NB4 (cell line): ENCODE results near the gene C16orf86.
A peak's percentile ranks its signal among the peaks of the same experiment; 100 is the strongest.

Experiments used
- DNase-seq: peaks from one replicate; pipeline ENCODE4 v3.0.0; 2010; ENCODE audit warnings: low read depth
- H3K4me3 ChIP-seq: one replicate; pipeline ENCODE4 v1.5.1; 2011; ENCODE audit warnings: mild to moderate bottlenecking, low read depth, low read length, moderate library complexity
- MYC ChIP-seq: IDR thresholded peaks from 2 replicates; pipeline ENCODE4 v1.6.1; 2011; ENCODE audit warnings: low read depth, low read length
- POLR2A ChIP-seq: IDR thresholded peaks from 2 replicates; pipeline ENCODE4 v1.6.1; 2011; ENCODE audit warnings: mild to moderate bottlenecking; ENCODE audit not compliant: insufficient read length; ENCODE audit errors: extremely low read depth
- TF ChIP-seq, protein P1 (sequence below): IDR thresholded peaks from one replicate; pipeline ENCODE4 v1.5.1; 2012; ENCODE audit warnings: low read depth, low read length
- TF ChIP-seq, protein P2 (sequence below): IDR thresholded peaks from 2 replicates; pipeline ENCODE4 v1.6.1; 2011; ENCODE audit warnings: low read depth, low read length

C16orf86 gene

GRCh38 chr16:67664258-67664657, 2.4 kb upstream of the C16orf86 start:
- H3K4me3 ChIP-seq = no peak overlapping the region
- TF ChIP-seq POLR2A (no peak), MYC (no peak)
- TF ChIP-seq, protein P1, sequence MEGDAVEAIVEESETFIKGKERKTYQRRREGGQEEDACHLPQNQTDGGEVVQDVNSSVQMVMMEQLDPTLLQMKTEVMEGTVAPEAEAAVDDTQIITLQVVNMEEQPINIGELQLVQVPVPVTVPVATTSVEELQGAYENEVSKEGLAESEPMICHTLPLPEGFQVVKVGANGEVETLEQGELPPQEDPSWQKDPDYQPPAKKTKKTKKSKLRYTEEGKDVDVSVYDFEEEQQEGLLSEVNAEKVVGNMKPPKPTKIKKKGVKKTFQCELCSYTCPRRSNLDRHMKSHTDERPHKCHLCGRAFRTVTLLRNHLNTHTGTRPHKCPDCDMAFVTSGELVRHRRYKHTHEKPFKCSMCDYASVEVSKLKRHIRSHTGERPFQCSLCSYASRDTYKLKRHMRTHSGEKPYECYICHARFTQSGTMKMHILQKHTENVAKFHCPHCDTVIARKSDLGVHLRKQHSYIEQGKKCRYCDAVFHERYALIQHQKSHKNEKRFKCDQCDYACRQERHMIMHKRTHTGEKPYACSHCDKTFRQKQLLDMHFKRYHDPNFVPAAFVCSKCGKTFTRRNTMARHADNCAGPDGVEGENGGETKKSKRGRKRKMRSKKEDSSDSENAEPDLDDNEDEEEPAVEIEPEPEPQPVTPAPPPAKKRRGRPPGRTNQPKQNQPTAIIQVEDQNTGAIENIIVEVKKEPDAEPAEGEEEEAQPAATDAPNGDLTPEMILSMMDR = no peak
- TF ChIP-seq, protein P2, sequence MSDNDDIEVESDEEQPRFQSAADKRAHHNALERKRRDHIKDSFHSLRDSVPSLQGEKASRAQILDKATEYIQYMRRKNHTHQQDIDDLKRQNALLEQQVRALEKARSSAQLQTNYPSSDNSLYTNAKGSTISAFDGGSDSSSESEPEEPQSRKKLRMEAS = no peak
- no peak for DNase-seq

DNA sequence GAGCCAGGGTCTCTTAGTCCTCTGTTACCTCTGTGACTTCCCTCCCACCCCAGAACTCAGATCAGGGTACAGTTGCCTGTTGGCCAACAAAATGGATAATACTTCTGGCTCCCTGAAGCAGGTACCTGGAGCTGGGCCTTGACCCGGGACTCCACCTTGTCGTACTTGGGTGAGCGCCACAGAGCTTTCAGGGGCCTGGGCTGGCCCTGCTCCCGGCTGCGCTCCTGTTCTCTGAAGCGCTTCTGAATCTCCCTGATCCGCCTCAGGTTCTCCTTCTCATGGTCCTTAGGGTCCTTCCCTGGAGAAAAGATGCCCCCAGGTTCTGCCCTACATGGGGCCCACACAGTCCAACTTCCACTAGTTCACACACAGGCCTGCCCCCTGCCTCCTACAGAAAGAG, 1.7 kb upstream of the C16orf86 start:
- DNase-seq = no peak
- TF ChIP-seq, protein P1 = no peak
- TF ChIP-seq, protein P2 = no peak
- TF ChIP-seq POLR2A (no peak), MYC (no peak)
- H3K4me3 ChIP-seq = no peak overlapping the region

DNA sequence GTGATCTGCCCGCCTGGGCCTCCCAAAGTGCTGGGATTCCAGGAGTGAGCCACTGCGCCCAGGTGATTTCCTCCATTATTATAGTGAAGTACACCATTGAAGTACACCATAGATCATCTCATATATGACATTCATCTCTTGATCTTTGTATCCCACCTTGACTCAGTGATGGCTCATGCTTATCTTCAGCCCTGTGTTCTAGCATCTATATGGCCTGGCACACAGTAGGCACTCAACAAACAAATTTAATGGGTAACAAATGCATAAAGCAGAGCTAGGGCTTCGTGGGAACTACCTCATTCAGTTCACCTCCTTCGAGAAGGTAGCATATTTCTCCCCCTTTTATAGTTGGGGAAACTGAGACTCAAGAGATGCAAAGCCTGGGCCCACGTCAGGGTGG, 1.0 kb upstream of the C16orf86 start:
- TF ChIP-seq, protein P1 = no peak
- TF ChIP-seq, protein P2 = no peak
- TF ChIP-seq POLR2A (no peak), MYC (no peak)
- DNase-seq = no peak
- peak overlapping the region; percentile 67 for H3K4me3 ChIP-seq

GRCh38 chr16:67666032-67666551, 522 bp upstream of the C16orf86 start:
- DNase-seq = peak; percentile 61
- TF ChIP-seq, protein P2 = no peak
- TF ChIP-seq, protein P1 = no peak
- TF ChIP-seq MYC (peak; percentile 43; the same call in 1 of the 2 replicates), POLR2A (no peak)
- peak overlapping the region; percentile 67 for H3K4me3 ChIP-seq

GRCh38 chr16:67667453-67667816, 821 bp downstream of the C16orf86 start:
- H3K4me3 ChIP-seq = peak overlapping the region; percentile 67
- no peak for DNase-seq
- TF ChIP-seq, protein P2 = no peak
- TF ChIP-seq, protein P1 = no peak
- TF ChIP-seq POLR2A = no peak
- TF ChIP-seq MYC = no peak
